Upper lobe of left lung (tissue), 6 donors: ENCODE results near the gene RHCE. TPM values are rescaled to one million over a fixed set of nuclear protein-coding genes. Genes with fewer than 3 reads are reported as not detected.
"Not testable (repeated sequence)": the region's sequence is repeated elsewhere in the genome, so short reads cannot be mapped to it uniquely, and the experiment has no call there.

Experiments used
- ATAC-seq, 2 donors: fragments of 200-7000 bp; cut with Tn5 transposase; one replicate each; pipeline ENCODE4 v1.9.1; 2022; ENCODE audit warnings: mild to moderate bottlenecking in 2 of 2, moderate library complexity in 2 of 2; ENCODE audit not compliant: low FRiP score in 2 of 2
- DNase-seq, 2 donors: peaks; one replicate each; pipeline ENCODE4 v3.0.0-alpha.2; 2019 to 2020
- H3K27ac ChIP-seq, 4 donors: fragments of 200-600 bp; sonication (generic); one replicate each; pipeline ENCODE4 v1.5.1; 2016 to 2019
- H3K27me3 ChIP-seq, 4 donors: fragments of 200-600 bp; sonication (generic); one replicate each; pipeline ENCODE4 v1.5.1; 2017 to 2019
- H3K36me3 ChIP-seq, 4 donors: fragments of 200-600 bp; sonication (generic); one replicate each; pipeline ENCODE4 v1.5.1; 2016 to 2019
- H3K4me1 ChIP-seq, 4 donors: fragments of 200-600 bp; sonication (generic); one replicate each; pipeline ENCODE4 v1.5.1; 2018 to 2019
- H3K4me3 ChIP-seq, 4 donors: fragments of 200-600 bp; sonication (generic); one replicate each; pipeline ENCODE4 v1.5.1; 2017 to 2019; ENCODE audit warnings: mild to moderate bottlenecking in 2 of 4, moderate library complexity in 1 of 4
- H3K9me3 ChIP-seq, 4 donors: fragments of 200-600 bp; sonication (generic); one replicate each; pipeline ENCODE4 v1.5.1; 2018 to 2019
- EP300 ChIP-seq, 4 donors: sonication (generic); formaldehyde crosslinking; IDR thresholded peaks; one replicate each; pipeline ENCODE4 v1.5.1; 2017; ENCODE audit warnings: antibody characterized with exemption in 4 of 4, control low read depth in 2 of 4
- POLR2A ChIP-seq, 4 donors: fragments of 450-650 bp; IDR thresholded peaks; one replicate each; pipeline ENCODE4 v1.5.1; 2016 to 2017; ENCODE audit warnings: antibody characterized with exemption in 4 of 4, mild to moderate bottlenecking in 2 of 4
- POLR2AphosphoS5 ChIP-seq, 2 donors: sonication (generic); formaldehyde crosslinking; IDR thresholded peaks; one replicate each; pipeline ENCODE4 v1.5.1; 2017; ENCODE audit warnings: antibody characterized with exemption in 2 of 2
- WGBS, 2 donors: methylation state at CpG; one replicate each; pipeline ENCODE4 v1.1.5; 2017 to 2018; 5-methylcytosine and 5-hydroxymethylcytosine counted together
- total RNA-seq, 6 donors: library from RNA; depleted of rRNA in 4 of 6; stranded (reverse); fragments of >200 nt in 4 of 6; gene quantifications; one replicate each; pipeline versions ENCODE4 v1.1.0 to v1.2.1, GENCODE V29; 2016 to 2021
- TF ChIP-seq, protein P1 (sequence below), 6 experiments: fragments of 450-650 bp in 4 of 6; fragments of 200-600 bp in 2 of 6; sonication (generic) in 2 of 6; IDR thresholded peaks; one replicate each; pipeline ENCODE4 v1.5.1; 2016 to 2019; ENCODE audit warnings: antibody characterized with exemption in 6 of 6
- donor health status: DM: no; HTN: no; CAD: no; lungs with moderate emphysema.
- donor health status: DM: no; HTN: yes; CAD: no; lungs with severe emphysema.

Gene RHCE
- total RNA-seq, 6 donors from 2014 or later, result 0.34 to 2.4 (median 2.1) TPM; not detected in 1

DNA sequence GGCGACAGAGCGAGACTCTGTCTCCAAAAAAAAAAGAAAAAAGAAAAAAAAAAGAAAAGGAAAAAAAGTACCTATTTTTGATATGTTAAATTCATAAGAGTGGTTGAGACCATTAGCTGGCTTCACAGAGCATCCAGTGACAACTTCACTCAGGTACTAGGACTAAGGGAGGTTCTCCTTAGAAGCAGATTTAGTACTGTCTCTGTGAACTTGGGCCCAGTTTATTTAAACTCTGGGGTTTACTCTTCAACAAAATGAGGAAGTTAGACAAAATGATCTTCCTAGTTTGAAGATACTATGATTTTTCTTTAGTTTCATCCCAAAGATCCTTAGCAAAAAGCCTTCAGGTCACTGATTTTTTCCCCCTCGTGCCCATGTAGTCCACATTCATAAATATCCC, 31.3 kb upstream of the RHCE start:
- Histone ChIP-seq H3K27me3 (no peaks in the 10 kb centered on the region), H3K36me3 (peaks cover 0 to 38% (median 7%) of the 10 kb centered on the region in 4 donors), H3K27ac (no peak overlapping the region), H3K4me1 (no peaks in the 10 kb centered on the region), H3K4me3 (no peak overlapping the region), H3K9me3 (no peaks in the 10 kb centered on the region)
- 95% methylated on average over 3 of the region's 3 CpGs for whole genome bisulfite sequencing, 2 donors
- ATAC-seq (no peak), DNase-seq (no peak)
- no peak for TF ChIP-seq POLR2AphosphoS5 (IDR thresholded peaks at IDR 0.05)
- no peak for TF ChIP-seq EP300 (IDR thresholded peaks at IDR 0.05)
- TF ChIP-seq, protein P1, sequence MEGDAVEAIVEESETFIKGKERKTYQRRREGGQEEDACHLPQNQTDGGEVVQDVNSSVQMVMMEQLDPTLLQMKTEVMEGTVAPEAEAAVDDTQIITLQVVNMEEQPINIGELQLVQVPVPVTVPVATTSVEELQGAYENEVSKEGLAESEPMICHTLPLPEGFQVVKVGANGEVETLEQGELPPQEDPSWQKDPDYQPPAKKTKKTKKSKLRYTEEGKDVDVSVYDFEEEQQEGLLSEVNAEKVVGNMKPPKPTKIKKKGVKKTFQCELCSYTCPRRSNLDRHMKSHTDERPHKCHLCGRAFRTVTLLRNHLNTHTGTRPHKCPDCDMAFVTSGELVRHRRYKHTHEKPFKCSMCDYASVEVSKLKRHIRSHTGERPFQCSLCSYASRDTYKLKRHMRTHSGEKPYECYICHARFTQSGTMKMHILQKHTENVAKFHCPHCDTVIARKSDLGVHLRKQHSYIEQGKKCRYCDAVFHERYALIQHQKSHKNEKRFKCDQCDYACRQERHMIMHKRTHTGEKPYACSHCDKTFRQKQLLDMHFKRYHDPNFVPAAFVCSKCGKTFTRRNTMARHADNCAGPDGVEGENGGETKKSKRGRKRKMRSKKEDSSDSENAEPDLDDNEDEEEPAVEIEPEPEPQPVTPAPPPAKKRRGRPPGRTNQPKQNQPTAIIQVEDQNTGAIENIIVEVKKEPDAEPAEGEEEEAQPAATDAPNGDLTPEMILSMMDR (IDR thresholded peaks at IDR 0.05), result no peak
- TF ChIP-seq POLR2A (IDR thresholded peaks at IDR 0.05), result no peak

DNA sequence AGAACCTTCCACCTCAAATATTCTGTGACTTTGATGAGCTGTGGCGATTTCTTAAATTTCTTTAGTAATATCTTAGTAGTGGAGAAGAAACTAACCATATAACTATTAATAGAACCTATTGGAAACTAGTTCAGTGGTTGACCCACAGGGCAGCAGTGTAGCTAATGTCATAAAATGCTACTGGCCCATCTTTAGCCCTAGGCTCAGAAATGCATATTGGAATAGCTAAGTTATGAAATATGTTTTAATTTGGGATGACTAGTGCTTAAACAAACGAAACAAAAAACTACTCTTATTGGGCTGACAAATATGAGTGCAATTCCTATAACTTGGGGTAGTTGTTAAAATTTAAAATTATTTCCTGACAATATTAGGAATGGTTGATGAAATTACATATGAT, 30.3 kb upstream of the RHCE start:
- Histone ChIP-seq H3K4me1 (no peaks in the 10 kb centered on the region), H3K27me3 (no peaks in the 10 kb centered on the region), H3K36me3 (peaks cover 0 to 29% (median 6%) of the 10 kb centered on the region in 4 donors), H3K9me3 (no peaks in the 10 kb centered on the region), H3K4me3 (no peak overlapping the region), H3K27ac (no peak overlapping the region)
- no peak for TF ChIP-seq POLR2A (IDR thresholded peaks at IDR 0.05)
- TF ChIP-seq EP300 (IDR thresholded peaks at IDR 0.05), result no peak
- no peak for TF ChIP-seq POLR2AphosphoS5 (IDR thresholded peaks at IDR 0.05)
- TF ChIP-seq, protein P1 (IDR thresholded peaks at IDR 0.05), result no peak
- no peak for DNase-seq
- ATAC-seq, result no peak
- 88 to 94% methylated on average over 2 of the region's 2 CpGs for WGBS, 2 donors

DNA sequence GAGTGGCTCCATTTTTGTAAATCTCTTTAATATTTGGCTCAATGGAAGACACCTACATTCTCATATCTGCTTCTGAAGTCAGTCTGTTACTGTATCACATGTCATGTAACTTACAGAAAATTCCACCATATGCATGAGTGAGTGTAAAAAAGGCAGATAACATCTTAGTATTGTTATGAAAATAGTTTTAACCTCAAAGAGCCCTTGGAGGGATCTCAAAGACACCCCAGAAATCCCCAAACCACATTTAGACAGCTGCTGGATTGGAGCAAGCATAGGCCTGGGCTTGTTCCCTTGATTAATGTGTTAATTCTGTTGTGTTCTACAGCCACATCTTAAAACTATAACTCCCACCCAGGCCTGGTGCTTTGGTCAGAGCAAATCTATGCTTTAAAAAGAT, 26.9 kb upstream of the RHCE start:
- H3K27ac ChIP-seq, result no peak overlapping the region
- peaks cover 0 to 19% (median 4%) of the 10 kb centered on the region in 4 donors for H3K36me3 ChIP-seq
- no peaks in the 10 kb centered on the region for H3K27me3 ChIP-seq
- no peak for DNase-seq
- ATAC-seq, result no peak
- TF ChIP-seq, protein P1 (IDR thresholded peaks at IDR 0.05), result no peak
- no peak for TF ChIP-seq POLR2AphosphoS5 (IDR thresholded peaks at IDR 0.05)
- no peak for TF ChIP-seq POLR2A (IDR thresholded peaks at IDR 0.05)
- TF ChIP-seq EP300 (IDR thresholded peaks at IDR 0.05), result no peak
- H3K9me3 ChIP-seq, result no peaks in the 10 kb centered on the region
- H3K4me1 ChIP-seq, result no peaks in the 10 kb centered on the region
- H3K4me3 ChIP-seq, result no peak overlapping the region

DNA sequence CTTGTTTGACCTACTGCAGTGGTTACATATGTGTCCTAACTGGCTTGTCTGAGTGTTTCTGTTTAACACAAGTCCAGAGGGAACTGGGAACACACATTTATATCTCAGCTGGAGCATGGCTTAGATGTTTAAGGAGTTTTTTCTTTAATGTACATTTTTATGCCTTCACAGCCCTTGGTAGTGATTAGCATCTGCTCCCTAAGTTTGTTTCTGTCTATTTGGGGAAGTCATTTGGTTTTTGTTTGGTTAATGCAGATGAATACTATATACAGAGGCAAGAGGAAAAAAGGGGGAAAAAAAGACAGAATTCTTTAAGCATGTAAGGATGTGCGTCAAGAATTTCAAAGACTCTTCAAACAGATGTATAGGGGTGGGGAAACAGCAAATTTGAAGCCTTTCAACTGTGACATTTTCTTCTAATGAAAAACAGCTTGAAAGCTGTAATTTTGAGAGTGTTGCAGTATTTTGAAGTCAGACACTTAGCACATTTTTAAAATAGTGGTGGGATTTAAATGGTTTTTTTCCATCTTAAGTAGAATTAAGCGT, 25.4 kb upstream of the RHCE start:
- Histone ChIP-seq H3K4me1 (peaks cover 0 to 2% (median 0%) of the 10 kb centered on the region in 4 donors), H3K27ac (no peak overlapping the region), H3K36me3 (peaks cover 0 to 19% (median 4%) of the 10 kb centered on the region in 4 donors), H3K4me3 (no peak overlapping the region), H3K27me3 (no peaks in the 10 kb centered on the region), H3K9me3 (no peaks in the 10 kb centered on the region)
- no peak for DNase-seq
- no peak for ATAC-seq
- WGBS, 2 donors, result 74 to 83% methylated on average over 2 of the region's 2 CpGs
- TF ChIP-seq, protein P1 (IDR thresholded peaks at IDR 0.05), result no peak
- no peak for TF ChIP-seq POLR2AphosphoS5 (IDR thresholded peaks at IDR 0.05)
- TF ChIP-seq EP300 (IDR thresholded peaks at IDR 0.05), result no peak
- TF ChIP-seq POLR2A (IDR thresholded peaks at IDR 0.05), result no peak

DNA sequence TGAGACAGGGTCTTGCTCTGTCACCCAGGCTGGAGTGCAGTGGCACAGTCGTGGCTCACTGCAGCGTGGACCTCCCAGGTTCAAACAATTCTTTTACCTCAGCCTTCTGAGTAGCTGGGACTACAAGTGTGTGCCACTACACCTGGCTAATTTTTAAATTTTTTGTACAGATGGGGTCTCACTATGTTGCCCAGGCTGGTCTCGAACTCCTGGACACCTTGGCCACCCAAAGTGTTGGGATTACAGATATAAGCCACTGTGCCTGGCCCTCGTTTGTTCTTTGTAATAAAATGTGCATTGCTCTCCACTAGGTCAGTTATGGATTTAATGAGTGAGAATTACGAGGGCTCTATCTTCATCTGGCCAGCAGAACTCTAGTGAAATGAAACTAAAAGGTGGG, 24.0 kb upstream of the RHCE start:
- 93 to 94% methylated on average over 5 of the region's 5 CpGs for WGBS, 2 donors
- not testable (repeated sequence) for H3K27ac ChIP-seq, ATAC-seq, H3K27me3 ChIP-seq, H3K4me1 ChIP-seq, DNase-seq, H3K4me3 ChIP-seq, H3K9me3 ChIP-seq
- H3K36me3 ChIP-seq, result peaks cover 0 to 19% (median 3%) of the 10 kb centered on the region in 4 donors
